UCSD-AML1 (cell line): ENCODE results near the gene OR52E2.
"Not testable (repeated sequence)": the region's sequence is repeated elsewhere in the genome, so short reads cannot be mapped to it uniquely, and the experiment has no call there.

Experiments
- DNase-seq: peaks from one replicate; lab custom pipeline; 2025; ENCODE audit not compliant: unreplicated experiment; lab: John Stamatoyannopoulos, UW

OR52E2 gene

DNA sequence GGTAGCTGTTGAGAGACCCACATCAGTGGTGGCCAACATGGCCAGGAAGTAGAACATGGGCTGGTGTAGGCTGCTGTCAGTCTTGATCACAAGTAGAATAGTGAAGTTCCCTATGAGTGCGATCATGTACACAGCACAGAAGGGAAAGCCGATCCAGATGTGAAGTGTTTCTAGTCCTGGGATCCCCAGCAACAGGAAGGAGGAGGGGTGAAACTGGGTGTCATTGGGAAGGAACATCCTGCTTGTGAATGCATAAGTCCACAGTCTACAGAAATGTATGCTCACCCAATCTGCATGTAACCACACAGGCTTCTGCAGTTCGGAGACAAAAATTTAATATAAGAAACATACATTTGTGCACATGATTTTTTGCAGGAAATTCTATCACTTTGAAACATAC lies at the start of gene OR52E2:
Gene OR52E2, minus strand, starts transcription at position 237 of the 400 bp plus-strand sequence. Its CDS starts 0 bp downstream, at position 237.
- no peak for DNase-seq

DNA sequence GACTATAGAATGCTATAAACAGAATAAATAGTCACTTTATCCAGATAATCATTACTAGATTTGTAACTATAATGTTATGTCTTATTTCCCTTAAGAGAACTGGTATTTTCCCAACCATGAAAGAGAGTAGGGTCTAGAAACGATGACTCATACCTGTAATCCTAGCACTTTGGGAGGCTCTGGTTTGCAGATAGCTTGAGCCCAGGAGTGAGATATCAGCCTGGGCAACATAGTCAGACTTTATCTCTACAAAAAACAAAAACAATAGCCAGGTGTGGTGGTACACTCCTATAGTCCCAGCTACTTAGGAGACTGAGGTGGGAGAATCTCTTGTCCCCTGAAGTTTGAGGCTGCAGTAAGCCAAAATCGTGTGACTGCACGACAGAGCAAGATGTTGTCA lies 47.9 kb upstream of the OR52E2 start:
- no peak for DNase-seq

DNA sequence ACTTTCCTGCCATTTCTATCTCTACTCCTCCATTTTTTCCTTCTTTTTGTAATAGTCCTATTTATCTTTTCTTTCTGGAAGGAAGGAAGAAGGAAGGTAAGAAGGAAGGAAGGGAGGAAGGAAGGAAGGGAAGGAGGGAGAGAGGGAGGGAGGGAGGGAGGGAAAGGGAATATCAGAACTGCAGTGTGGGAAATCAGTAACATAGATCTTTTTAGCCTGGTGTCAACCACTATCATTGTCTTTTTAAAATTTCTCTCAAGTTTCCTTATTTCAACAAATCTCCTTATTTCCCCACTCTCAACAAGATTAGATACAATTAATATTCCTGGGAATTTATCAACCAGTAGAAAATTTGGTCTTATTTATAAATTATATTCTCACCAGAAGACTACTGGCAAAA lies 43.6 kb upstream of the OR52E2 start:
- DNase-seq = no peak

DNA sequence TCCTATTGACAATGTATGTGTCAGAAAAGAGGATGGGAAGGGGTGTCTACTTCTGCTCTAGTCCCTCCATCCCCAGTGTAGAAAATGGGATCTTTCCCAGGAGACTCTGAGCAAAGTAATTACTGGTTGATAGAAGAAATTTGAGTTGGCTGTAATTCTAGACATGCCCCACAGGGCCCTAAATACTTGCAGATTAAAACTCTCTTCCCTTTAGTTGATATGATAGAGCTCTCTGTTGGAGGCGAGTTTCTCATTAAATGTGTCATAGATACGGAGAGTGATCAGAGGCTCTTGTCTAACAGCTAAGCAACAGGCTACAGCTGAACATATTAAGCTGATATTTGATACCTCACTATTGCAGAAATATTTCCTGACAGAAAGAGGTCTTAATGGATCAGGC lies 42.8 kb upstream of the OR52E2 start:
- DNase-seq = no peak

DNA sequence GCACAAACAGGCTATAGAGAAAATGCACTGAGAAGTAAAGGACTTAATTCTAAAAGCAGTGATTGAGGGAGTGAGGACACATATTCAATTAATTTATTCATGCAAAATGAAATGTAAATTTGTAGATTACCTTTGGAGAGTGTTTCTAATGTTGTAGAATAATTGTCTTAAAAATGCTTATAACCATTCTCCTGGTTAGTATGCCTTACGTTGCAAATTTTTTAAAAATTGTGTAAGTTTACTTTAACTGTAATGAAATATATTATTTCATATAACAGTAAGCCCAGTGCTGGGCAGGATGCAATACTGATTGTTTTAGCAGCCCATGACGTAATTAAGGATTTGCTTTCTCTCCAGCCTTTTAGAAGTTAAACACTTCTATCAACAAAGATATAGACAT lies 36.6 kb upstream of the OR52E2 start:
- no peak for DNase-seq

DNA sequence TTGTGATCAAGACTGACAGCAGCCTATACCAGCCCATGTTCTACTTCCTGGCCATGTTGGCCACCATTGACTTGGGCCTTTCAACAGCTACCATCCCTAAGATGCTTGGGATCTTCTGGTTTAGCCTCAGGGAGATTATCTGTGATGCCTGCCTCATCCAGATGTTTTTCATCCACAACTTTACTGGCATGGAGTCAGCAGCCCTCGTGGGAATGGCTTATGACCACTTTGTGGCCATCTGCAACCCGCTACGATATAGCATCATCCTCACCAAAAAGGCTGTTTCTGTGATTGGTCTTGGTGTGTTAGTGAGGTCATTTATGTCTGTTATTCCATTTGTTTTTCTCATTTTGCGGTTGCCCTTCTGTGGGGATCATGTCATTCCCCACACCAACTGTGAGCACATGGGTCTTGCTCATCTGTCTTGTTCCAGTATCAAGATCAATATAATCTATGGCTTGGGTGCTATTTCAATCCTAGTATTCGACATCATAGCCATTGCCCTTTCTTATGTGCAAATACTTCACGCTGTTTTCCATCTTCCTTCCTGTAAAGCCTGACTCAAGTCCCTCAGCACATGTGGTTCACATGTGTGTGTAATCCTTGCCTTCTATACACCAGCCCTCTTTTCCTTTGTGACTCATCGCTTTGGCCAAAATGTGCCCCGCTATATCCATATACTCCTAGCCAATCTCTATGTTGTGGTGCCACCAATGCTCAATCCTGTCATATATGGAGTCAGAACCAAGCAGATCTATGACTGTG lies 33.6 kb upstream of the OR52E2 start:
- DNase-seq = no peak

DNA sequence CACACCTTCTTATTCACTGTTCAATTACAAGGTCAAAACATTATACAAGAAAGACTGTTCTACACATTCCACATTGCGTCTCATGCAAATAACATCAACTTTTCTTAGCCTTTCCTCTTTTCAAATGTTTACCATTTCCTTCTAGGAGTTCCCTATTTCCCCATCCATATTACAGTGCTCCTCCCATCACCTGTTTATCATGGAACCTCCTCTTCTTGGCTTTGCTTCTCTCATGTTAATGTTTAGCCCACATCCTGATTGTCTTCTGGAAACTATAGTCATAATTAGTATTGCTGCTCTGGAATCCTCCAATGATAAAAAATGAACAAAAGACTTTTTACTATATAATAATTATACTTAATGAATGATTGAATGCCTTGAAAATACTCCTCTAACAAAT lies 31.2 kb upstream of the OR52E2 start:
- no peak for DNase-seq

DNA sequence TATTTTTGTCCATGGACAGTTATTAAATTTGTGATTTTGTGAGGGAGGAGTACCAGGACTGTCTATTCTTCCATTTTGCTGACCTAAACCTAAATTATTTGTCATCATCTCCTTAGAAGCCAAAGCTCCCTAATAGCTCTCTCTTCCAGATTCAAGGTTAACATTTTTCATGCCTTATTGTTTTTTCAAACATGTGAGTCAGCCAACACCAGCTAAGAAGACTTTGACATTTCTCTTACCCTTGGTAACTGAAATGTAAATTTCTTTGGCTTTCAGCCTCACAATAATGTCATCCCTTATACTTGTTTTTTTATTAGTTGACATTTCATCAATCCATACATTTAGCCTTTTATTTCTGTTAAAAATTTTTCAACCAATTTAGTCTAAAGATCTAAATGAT lies 29.1 kb upstream of the OR52E2 start:
- DNase-seq = no peak

DNA sequence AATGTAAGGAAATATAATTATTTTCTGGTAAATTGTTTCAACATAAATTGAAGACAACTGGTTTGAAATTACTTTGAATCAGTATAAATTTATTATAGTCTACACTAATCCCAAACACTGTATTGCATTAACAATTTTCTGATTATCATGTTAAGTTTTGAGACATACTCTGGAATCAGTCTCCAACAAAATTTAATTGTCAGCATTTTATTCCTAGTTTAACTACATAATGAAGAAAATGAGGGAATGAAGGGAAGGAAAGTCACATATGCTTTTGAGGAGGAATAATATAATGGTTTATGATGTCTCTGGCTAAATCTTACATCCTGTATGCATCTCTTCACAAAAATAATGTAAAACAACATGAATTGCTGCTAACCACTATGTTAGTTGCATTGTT lies 24.2 kb upstream of the OR52E2 start:
- no peak for DNase-seq

DNA sequence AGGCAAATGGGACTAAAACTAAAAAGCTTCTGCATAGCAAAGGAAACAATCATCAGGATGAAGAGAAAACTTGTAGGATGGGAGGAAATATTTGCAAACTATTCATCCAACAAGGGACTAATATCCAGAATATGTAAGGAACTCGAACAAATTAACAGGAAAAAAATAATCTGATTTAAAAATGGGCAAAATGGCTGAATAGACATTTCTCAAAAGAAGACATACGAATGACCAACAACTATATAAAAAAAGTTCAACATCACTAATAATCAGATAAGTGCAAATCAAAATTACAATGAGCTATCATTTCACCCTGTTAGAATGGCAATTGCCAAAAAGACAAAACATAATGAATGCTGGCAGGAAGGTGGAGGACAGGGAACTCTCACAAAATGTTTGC lies 22.0 kb upstream of the OR52E2 start:
- DNase-seq = no peak

DNA sequence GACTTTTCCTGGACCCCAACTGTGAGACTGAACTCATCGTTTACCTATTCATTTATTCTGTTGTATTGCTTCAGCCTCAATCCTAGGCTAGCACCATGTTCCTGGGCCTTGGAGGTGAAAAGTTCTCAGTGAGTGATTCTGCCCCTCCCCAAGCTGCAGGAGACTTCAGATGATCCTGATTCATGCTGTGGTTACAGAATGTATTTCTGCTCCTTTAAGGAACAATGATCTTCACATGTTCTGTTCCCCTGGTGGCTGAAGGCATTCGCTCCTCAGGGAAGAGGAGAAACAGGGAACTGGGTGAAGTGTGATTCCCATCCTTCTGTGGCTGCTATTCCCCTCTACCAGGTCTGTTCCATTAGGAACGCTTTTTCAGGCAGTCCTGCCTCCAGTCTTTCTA lies 12.4 kb upstream of the OR52E2 start:
- no peak for DNase-seq

DNA sequence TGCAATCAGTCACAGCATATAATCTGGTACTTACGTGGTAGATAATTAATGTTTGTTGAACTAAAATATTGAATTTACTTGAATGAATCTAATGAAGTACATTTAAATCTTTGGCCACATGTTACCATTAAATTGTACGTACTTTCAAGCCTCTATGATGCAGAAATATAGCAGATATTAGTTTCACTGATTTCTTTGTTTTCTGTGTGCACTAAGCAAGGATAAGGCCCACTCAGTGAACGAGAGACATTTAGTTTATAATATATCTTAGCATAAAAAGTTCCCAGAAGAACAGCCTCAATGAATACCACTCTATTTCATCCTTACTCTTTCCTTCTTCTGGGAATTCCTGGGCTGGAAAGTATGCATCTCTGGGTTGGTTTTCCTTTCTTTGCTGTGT lies 9.8 kb upstream of the OR52E2 start, which contains the start of gene OR52E1:
Gene OR52E1, plus strand, starts transcription at position 301 of the 400 bp plus-strand sequence.
- no peak for DNase-seq

DNA sequence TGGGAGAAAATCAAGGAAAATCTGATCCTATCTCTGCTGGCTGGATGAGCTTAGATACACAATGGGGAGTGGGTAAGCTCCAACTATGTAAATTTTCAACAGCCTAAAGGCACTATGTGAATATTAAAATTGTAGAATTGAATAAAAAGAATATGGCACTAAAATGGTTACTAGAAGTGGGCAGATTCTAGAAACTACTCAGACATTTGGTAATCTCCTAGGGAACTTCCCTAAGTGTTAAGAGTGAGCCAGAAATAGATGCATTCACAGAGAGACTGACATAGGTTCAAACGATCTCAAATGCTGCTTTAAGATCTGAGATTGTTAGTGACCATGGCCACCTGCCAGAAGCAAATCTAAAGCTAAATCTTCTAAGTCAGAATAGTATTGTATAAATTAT lies 5.6 kb upstream of the OR52E2 start:
- no peak for DNase-seq

DNA sequence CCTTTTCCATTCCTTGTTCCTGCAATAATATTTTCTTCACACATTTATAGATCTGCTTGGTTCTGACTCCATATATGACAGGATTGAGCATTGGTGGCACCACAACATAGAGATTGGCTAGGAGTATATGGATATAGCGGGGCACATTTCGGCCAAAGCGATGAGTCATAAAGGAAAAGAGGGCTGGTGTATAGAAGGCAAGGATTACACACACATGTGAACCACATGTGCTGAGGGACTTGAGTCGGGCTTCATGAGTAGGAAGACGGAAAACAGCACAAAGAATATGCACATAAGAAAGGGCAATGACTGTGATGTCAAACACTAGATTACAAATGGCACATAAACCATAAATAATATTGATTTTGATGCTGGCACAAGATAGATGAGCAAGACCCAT lies 748 bp downstream of the OR52E2 start:
- not testable (repeated sequence) for DNase-seq

DNA sequence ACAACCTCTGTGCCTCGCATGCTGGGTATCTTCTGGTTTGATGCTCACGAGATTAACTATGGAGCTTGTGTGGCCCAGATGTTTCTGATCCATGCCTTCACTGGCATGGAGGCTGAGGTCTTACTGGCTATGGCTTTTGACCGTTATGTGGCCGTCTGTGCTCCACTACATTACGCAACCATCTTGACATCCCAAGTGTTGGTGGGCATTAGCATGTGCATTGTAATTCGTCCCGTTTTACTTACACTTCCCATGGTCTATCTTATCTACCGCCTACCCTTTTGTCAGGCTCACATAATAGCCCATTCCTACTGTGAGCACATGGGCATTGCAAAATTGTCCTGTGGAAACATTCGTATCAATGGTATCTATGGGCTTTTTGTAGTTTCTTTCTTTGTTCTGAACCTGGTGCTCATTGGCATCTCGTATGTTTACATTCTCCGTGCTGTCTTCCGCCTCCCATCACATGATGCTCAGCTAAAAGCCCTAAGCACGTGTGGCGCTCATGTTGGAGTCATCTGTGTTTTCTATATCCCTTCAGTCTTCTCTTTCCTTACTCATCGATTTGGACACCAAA lies 12.6 kb downstream of the OR52E2 start:
- no peak for DNase-seq

DNA sequence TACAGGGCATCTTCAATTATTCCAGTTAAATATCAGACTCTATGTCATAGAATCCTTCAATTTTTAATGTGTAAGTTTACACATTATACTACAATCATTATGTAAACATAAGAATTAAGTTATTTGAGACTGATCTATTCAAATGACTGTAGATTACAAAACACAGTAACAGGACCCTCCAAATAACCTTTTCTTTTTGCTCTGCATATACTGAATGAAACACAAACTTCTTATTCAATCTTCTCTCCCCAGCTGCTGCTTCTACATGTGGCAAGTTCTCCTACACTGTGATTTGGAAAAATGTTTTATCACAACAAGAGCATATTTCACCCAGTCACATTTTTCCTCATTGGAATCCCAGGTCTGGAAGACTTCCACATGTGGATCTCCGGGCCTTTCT lies 13.2 kb downstream of the OR52E2 start, which contains the start of gene OR52J3:
Gene OR52J3, plus strand, starts transcription at position 301 of the 400 bp plus-strand sequence. Its CDS starts 0 bp downstream, at position 301.
- DNase-seq = no peak

DNA sequence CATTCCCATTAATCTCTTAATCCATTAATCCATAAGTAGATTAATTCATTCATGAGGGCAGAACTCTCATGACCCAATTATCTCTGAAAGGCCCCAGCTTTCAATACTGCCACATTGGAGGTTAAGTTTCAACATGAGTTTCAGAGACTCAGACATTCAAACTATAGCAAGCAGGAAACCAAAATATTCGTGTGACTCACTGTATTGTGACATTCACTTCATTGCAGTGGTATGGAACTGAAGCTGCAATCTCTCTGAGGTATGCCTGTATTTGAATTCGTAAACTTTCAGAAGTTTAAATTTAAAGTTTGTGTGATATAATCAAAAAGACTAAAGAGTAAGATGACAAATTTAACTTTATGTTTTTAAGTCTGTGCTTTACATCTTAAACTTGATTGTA lies 16.0 kb downstream of the OR52E2 start:
- DNase-seq = no peak

DNA sequence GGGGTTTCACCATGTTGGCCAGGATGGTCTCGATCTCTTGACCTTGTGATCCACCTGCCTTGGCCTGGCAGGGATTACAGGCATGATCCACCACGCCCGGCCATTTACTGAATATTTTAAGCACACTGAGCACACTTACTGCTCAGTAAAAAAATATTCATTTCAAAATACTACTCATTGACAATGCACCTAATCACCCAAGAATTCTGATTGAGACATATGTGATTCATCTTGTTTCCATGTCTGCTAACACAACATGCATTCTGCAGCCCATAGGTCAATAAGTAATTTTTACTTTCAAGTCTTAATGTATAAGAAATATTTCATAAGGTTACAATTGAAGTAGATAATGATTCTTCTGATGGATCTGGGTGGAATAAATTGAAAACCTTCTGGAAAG lies 17.3 kb downstream of the OR52E2 start:
- DNase-seq = no peak

DNA sequence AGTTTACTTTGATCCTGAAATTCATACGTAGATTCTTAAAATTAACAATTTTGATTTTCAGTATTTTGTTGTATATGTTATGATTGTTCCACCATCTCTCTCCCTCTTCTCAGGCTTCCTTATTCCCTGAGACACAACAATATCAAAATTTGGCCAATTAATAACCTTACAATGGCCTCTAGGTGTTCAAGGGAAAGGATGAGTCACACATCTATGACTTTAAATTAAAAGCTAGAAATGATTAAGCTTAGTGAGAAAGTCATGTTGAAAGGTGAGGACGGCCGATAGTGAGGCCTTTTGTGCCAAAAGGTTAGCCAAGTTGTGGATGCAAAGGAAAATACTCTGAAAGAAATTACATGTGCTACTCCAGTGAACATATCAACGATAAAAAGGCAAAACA lies 18.6 kb downstream of the OR52E2 start:
- DNase-seq = no peak

DNA sequence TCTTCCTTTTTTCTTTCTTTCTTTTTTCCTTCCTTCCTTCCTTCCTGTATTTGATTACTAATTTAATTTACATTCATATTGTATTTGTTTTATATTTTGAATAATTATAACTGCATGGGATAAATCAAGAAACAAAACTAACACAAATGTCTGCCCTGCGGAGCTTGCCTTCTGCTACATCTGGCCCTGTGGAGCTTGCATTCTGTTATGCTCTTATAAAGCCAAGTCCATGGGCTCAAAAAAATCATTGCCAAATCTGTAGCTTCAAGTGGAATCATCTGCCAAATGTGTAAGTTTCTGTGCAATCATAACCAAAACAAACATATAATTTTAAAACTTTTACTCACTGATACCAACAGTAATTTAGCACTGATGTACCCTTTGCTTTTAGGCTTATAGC lies 21.1 kb downstream of the OR52E2 start:
- DNase-seq = no peak

DNA sequence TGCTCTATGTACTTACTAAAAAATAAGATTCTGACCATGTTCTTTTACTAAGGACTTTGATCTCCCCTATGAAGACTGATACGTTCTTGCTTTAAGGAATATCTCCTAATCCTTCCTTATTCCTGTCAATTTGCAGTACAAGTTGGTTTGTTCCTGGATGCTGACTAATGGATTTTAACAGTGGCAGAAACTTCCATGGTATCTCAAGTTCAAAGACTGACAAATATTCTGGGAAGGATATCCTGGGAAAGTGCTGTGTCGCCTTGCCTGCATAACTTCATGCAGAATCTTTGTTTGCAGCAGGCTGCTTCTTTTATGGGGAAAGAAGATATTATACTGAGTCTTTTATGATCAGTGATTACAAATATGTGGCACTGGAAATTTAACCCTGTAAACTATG lies 21.5 kb downstream of the OR52E2 start:
- no peak for DNase-seq

DNA sequence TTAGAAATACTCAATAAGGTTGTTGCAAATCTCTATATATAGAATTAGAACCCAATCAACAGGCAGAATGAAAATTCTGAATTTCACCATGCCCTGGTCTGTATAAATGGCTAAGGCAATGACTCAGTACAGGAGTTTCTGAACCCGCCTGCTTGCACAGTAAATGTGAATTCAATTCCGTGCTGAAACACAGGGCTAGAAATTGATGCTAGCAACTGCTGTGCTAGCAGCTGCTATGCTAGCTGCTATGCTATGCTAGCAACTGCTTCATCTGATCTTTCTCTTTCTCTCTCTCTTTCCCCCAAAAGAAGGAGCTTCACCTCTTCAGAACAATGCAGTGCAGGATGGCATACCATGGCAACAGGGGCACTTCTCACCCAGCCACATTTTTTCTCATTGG lies 22.8 kb downstream of the OR52E2 start:
- DNase-seq = no peak

DNA sequence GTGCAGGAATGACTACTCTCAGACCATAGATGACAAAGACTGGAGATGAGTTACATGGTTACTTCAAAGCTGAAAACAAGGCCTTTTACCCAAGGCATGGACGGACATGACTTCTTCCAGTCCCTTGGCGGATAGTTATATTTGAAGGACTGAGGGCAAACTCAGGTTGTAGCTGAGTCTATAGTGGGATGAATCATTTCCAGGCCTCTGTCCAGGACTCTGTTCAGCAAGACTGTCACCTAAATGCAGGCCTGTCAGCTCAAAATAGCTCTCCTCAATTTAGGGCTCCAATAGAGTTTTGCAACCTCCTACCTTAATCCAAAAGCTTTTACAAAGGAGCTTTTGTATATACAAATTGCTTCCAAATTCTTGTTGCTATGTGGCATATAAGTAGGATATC lies 37.4 kb downstream of the OR52E2 start:
- no peak for DNase-seq
